Renal cortical epithelial cell (primary cell): ENCODE measurements around the gene DNM2. TPM values are rescaled to one million over a fixed set of nuclear protein-coding genes. Genes with fewer than 3 reads are reported as not detected.
A peak's percentile ranks its signal among the peaks of the same experiment; 100 is the strongest.
"Not testable (repeated sequence)": the region's sequence is repeated elsewhere in the genome, so short reads cannot be mapped to it uniquely, and the experiment has no call there.

Source experiments
- DNase-seq: peaks from one replicate; pipeline ENCODE4 v3.0.0-alpha.2; 2011; ENCODE audit warnings: low read depth
- total RNA-seq: library from RNA; depleted of rRNA; stranded (reverse); fragments of >200 nt; gene quantifications from 2 replicates; pipeline ENCODE4 v1.2.3, GENCODE V29; 2014

Gene DNM2
- total RNA-seq, 1 donor from 2014 or later: 347 TPM

DNA sequence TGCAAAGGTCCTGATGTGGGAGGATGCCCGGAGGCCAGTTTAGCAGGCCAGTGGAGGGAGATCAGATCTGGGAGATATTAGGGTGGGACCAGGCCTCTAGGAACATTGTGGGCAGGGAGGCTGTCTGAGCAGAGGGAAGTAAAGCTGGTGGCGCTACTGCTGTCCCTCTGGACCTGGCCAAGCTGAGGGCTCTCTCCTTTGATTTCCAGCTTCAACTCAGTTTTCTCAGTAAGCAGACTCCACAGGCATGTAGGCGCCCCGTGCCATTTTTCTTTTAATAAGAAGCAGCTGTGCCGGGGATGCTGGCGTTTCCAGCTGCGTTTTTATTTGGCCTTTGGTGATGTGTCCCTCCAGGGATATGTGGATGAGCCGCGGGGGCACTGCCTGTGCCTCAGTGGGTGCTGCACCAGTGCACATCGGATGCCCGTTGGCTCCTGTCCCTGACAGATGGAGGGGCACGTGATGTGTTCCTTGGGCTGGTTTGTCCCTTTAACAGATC is 6.7 kb downstream of the DNM2 start:
- DNase-seq: no peak

DNA sequence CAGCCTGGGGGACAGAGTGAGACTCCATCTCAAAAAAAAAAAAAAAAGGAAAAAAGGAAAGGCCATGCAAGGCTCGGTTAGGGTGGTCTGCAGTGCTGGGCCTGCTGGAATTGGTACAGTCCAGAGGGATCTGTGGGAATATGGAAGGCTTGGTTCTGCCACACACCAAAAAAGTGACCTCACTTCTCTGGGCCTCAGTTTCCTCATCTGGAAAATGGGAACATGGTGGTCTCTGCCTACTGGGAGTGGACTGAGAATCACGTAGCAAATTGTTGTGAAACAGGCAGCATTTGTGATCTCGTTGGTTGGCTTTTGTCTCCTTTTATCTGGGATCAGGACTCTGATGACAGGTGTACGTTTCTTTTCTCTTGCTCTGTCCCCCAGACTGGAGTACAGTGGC is 7.5 kb downstream of the DNM2 start:
- DNase-seq: no peak

DNA sequence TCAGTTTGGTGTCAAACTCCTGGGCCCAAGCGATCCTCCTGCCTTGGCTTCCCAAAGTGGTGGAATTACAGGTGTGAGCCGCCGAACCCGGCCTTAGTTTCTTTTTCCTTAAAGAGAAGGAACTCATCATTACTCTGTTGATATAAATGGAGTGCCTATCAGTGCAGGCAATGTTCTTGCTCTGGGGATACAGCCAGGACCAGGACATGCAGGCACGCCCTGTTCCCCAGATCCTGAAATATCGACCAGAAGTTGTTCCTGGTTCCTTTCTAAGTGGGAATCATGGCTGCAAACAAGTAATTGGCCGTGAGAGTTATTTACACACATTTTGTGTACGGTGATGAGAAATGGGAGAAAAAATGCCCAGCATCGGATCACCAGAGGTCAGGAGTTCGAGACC is 8.4 kb downstream of the DNM2 start:
- no peak for DNase-seq

DNA sequence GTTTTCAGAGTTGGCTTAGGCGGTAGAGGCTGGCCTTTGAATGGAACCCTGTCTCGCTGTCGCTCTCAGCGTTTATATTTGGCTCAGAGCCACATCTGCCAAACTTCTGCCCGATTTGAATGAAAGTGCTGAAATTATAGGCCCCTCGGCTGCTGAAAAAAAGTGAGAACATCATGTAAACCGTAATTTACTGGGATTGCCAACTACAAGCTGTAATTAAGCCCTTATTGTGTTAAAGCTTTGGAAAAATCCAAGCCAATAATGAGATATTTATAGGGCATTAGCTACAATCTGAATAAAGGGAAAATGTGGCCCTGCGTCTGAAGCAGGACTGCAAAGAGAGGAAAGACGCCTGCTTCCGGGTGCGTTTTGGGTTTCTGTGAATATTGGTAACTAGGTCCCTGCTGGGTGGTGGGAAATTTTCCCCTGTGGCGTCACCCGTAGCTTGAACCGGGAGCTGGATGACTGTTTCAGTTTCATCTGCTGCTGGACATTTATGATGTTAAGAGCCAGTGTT is 9.9 kb downstream of the DNM2 start:
- no peak for DNase-seq

DNA sequence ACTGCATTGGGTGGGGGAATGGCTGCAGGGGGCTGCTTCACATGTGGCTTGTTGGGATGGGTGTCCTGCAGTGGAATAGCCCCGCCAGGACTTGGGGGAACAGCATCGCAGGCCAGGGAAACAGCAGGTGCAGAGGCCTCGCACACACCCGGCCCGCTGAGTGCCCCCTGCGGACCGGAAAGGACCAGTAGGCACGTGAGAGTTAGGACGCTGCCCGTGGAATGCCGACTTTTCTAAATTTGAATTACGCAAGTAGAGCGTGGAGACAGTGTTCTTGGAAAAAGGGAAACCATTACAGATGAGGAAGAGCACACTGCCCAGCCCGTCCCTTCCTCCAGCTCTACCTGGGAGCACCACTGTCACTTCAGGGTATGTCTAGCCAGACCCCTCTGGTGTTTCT is 11.5 kb downstream of the DNM2 start:
- no peak for DNase-seq

DNA sequence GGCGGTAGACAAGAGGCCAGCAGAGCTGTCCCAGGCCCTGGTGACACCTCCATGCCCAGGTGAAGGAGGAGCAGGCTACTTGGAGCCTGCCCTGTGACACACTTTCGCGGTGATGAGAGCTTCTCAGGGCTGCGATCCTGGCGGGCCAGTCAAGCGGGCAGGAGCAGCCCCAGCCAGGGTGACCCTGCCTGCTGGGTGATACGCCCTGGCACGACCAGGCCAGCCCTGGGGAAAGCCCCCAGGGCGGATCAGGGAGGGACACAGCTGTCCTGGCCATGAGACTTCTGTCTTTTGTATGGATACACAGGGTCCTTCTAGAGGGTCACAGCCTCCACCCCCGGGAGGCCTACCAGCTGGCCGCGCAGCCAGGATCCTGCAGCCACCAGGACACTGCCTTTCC is 13.1 kb downstream of the DNM2 start:
- no peak for DNase-seq

DNA sequence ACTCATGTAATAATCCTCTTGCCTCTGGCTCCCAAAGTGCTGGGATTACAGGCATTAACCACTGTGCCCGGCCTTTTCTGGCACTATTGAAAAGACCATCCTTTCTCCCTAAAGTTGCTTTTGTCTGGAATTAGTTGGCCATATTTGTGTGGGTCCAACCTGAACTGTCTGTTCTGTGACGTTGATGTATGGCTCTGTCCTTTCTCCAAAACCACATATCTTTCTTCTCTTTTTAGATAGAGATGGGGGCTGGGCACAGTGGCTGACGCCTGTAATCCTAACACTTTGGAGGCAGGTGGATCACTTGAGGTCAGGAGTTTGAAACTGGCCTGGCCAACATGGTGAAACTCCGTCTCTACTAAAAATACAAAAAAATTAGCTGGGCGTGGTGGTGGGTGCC is 17.9 kb downstream of the DNM2 start:
- no peak for DNase-seq

DNA sequence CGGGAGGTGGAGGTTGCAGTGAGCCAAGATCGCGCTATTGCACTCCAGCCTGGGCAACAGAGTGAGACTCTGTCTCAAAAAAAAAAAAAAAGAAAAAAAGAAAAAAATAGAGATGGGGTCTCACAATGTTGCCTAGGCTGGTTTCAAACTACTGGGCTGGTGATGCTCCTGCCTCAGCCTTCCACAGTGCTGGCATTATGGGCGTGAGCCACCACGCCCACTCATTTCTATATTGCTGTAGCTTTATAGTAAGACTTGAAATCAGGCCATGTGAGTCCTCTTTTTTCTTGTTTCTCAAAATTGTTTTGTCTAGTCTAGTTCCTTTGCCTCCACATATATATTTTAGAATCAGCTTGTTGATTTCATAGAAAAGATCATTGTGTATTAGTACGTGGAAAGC is 18.3 kb downstream of the DNM2 start:
- DNase-seq: no peak

DNA sequence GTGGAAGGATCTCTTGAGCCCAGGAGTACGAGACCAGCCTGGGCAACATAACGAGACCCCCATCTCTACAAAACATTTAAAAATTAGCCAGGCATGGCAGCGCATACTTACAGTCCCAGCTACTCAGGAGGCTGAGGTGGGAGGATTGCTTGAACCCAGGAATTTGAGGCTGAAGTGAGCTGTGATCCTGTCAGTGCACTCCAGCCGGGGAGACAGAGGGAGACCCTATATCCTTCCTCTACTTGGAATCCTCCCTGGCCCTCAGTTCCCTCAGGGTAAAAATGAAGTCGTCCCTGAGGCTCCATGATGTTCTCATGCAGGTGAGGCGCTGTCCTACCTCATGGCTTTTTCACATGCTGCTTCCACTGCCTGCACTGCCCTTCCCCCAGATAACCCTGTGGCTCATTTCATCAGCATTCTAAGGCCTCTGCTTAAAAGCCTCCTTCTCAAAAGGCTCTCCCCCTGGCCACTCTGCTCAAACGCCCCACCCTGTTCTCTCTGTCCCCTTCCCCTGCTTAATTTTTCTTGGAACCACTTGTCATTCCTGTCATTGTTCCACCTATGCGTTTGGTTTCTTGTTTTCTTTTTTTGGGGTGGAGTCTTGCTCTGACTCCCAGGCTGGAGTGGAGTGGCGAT is 19.2 kb downstream of the DNM2 start:
- DNase-seq: no peak

DNA sequence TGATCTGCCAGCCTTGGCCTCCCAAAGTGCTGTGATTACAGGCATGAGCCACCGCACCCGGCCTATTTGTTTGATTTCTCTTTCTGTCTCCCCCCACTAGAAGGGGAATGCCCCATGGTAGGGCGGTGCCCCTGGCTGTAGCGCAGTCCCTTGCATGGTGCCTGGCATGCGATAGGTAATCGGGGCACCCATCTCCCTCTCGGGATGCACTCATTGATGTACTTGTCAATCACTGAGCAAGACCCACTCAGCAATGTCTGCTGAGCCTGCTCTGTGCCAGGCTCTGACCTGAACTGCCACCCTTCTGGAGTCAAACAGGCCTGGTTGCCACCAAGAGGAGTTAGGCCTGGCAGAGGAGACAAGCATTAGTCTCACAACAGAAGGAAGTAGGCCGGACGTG is 19.8 kb downstream of the DNM2 start:
- DNase-seq: no peak

DNA sequence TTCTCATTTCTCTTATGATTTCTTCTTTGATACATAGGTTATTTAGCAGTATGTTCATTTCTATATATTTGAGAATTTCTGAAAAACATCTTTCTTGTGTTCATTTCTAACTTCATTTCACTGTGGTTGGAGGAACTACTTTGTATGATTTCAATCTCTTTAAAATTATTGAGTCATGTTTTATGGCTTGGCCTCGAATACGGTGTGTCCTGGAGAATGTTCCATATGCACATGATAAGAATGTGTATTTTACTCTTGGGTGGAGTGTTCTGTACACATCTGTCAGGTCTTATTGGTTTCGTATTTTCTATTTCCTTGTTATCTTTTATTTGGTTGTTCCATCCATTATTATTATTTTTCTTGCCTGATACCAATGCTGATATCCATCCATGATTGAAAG is 22.9 kb downstream of the DNM2 start:
- DNase-seq: no peak

DNA sequence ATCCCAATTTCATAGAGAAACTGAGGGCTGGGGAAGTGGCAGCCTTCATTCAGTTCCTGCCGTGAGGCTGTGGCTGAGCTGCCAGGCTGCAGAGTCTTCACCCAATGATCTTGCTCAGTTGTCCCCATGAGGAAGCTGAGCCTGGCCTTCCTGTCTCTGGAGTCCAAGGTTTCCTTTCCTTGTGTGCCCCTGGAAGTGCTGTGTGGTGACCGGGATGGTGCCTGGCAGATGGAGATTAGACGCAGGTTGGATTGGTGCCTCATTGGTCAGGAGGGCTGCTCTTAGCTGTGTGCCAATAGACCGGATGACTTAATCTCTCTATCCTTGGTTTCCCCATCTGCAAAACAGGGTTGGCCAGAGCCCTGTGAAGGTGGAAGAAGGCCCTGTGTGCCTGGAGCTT is 24.6 kb downstream of the DNM2 start:
- no peak for DNase-seq

DNA sequence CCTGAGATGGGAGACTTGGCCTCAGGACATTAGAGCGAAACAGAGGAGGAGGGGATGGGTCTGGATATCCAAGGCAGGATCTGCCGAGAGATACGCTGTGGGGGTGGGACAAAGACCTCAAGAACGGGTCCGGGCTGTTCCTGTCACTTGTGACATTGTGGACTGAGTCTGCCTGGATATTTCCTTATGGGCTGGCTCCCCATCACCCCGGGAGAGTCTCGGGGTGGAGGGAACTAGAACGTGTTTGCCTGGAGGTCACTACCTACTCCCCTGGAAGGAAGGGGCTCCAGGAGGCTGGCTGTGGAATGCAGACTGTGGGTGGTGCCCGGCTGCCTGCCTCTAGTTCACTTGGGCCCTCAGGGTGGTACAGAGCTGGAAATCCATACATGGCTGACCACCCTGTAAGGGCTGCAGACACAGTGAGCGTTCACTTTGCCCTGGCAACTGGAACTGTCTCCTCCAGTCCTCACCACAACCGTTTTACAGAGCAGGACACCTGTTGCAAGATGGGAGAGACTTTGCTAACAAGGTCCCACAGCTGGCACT is 26.4 kb downstream of the DNM2 start:
- peak; percentile 50 for DNase-seq

DNA sequence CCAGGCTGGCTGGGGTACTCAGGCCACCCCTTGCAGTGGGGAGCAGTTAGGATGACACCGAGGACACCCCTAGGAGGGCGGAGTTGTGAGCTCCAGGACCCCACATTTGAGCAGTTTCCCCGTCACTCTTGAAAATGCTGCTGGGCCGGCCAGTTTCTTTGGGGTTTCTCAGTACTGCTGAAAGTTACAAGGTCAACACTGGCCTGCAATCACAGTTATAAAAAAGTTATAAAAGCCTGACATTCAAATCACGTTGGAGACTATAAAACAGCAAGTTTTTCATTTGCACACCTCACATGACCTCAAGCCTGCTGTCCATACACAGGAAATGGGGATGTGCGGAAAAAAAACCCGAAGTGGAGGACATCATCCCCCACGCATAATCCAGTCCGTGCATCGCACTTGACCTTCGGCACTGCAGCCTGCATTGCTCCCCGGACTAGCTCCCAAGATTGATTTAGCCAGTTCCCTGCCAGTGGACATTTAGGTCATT is 27.0 kb downstream of the DNM2 start:
- DNase-seq: no peak

DNA sequence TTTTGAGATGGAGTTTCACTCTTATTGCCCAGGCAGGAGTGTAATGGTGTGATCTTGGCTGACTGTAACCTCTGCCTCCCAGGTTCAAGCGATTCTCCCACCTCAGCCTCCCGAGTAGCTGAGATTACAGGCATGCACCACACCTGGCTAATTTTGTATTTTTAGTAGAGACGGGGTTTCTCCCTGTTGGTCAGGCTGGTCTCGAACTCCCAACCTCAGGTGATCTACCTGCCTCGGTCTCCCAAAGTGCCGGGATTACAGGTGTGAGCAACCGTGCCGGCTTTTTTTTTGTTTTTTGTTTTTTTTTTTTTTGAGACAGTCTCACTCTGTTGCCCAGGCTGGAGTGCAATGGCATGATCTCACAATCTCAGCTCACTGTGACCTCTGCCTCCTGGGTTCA is 28.6 kb downstream of the DNM2 start:
- not testable (repeated sequence) for DNase-seq

DNA sequence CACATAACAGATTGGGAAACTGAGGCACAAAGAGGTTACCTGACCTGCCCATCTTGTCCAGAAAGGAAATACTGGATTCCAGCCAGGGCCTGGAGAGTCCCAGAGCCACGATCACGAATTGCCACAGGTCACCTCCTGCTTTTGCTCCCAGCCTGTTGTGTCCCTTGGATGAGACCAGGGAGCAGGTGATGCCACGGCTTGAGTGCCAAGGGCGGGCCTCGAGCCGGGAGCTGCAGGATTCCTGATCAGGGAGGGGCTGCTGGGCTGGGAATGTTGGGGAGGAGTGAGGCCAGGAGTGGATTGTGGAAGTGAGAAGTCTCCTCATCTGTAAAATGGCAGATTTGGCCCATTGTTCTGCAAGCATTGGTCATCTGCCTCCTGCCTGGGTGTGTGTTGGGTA is 29.4 kb downstream of the DNM2 start:
- DNase-seq: no peak

DNA sequence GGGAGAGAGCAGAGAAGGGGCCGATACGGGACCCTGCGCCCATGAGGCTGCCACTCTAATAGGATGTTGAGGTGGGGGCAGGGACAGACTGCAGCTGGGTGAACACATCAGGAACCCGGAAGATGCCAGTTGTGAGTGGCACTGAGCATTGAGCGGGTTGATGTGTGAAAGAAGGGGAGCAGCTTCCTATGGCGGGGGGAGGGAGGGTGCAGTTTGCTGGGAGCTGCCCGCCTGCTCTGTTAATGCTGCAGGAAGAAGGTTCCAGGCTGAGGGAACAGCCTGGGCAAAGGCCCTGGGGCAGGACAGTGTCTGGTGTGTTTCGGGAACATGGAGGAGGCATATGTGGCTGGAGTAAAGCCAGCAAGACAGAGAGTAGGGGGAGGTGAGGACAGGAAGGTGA is 29.8 kb downstream of the DNM2 start:
- DNase-seq: no peak

DNA sequence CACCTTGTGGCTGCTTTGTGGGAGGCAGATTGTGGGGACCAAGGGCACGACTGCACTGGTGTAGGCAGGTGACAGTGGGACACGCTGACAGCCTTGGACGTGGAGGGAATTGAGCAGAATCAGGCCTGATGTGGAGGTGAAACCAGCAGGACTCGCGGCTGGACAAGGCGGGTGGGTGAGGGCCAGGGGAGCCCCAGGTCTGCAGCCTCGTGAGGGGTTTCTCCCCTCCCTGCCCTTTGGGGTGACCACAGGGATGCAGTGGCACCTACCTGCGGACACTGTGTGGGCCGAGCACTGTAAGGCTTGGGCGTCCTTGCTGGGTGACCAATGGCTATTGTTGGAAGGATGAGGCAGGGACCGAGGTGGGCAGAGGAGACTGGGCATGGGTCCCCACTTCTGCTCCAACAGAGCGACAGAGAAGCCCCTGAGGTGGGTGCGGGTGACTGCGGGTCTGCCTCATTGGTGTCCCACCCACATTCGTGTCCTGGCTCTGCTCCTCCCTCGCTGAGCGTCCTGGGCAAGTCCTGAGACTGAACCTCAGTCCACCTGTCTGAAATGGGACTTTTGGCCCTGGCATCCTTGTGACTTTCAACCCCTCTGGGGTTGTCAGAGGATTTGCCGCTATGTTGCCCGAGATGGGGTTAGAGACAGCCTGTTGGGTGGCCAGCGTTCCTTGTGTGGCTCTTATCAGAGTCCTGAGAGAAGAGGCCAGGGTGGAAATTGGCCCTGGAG is 30.5 kb downstream of the DNM2 start:
- no peak for DNase-seq

DNA sequence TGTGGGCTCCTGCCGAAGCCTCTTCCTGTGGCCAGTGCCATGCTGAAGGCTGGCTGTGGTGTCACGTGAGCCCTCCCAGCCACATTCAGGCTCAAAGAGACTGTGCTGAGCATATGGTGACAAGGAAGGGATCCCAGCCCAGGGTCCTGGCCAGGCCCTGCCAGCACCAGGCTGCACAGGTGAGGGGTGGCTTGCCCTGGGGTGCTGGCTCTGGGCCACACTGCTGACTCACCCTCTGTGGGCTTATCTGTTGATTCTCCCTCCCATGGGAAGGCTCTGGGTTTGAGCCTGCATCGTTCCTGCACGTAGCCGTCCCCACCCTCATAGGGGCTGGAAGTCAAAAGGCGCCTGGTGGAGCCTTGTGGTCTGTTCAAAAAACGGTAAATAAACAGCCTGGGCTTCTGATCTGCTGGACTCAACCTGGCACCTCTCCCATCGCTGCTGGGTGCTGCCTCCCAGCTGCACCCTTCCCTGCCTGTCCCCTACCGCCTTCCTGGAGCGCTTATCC is 31.1 kb downstream of the DNM2 start:
- DNase-seq: peak; percentile 85

DNA sequence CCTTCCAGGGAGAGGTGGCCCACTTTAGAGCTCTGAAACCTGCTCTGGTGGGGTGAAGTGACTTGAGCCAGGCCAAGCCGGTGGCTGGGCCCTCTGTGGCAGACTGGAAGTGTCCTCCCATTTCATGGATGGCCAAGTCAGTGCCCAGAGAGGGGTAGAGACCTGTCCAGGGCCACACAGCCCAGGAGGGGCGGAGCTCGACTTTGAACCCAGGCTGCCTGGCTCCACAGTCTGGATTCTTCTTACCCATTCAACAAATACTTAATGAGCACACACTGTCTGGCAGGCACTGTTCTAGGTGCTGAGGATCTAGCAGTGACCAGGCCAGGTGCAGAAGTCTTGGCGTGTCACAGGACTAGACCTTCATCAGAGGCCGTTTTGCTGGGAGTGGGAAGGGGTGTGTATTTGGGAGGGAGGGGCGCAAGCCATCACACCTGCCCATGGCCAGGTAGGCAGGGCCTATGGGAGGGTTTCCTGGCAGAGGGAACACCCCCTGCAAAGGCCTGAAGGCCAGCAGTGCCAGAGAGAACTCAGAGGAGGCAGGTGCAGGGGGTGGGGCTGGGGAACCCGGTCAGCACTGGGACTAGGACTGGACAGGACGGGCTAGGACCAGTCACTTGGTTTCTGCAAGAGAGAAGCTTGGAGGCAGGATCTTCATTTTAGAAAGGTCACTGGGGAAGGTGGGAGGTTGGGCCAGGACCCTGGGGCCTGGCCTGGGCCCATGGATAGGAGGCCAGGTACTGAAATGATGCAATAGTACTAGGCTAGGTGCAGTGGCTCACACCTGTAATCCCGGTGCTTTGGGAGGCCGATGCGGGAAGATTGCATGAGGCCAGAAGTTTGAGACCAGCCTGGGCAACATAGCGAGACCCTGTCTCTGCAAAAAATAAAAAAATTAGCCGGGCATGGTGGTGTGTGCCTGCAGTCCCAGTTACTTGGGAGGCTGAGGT is 31.8 kb downstream of the DNM2 start:
- peak; percentile 27 for DNase-seq

DNA sequence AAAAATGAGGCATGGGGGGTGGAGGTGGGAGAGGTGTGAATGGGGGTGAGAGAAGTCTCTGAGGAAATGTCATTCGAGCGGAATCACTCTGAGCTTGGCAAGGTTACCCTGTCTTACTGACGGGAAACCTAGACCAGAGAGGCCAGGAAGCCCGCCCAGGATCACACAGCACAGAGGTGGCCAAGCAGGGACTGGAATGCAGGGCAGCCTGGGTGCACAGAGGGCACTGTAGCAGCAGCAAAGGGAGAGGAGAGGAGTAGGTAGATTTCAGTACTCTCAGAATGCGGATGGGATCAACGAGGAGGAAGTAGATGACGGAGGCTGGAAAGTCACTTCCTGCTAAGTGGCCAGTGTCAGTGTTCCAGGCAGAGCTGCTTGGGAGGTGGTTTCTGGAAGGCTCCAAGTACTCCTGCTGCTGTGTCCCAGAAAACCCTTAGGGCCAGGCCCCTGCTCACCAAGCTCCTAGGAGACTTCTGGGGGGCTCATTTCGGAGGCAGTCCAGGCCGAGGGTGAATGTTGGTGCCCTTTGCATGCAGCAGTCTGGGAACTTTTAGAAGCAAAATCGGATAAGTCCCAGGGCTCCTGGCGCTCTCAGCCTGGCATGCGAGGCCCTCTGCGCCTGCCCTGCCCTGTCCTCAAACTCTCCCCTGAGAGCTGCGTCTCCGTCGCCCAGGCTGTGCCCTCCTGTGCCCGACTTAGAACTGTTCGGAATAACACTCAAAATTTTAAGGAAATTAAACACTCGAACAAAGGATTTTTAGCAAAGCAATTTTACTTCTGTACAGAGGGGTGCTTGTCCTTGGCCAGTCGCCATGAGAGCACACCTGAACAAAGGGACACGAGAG is 33.5 kb downstream of the DNM2 start:
- DNase-seq: peak; percentile 51
